SJSA1 (cell line): ENCODE data around the gene GTPBP10. TPM values are rescaled to one million over a fixed set of nuclear protein-coding genes. Genes with fewer than 3 reads are reported as not detected.

Experiments used
- DNase-seq, 2 experiments: peaks; one replicate each; pipeline ENCODE4 v3.0.0-alpha.2; 2015 to 2020; ENCODE audit warnings: low spot score in 2 of 2, low read depth in 1 of 2
- H3K27ac ChIP-seq: fragments of 250-450 bp; sonication (Bioruptor Pico); 2 replicates; pipeline ENCODE4 v1.5.1; 2020; ENCODE audit warnings: mild to moderate bottlenecking, moderate library complexity
- H3K27me3 ChIP-seq: fragments of 250-450 bp; sonication (Bioruptor Pico); replicated peaks from 2 replicates; pipeline ENCODE4 v1.5.1; 2020; ENCODE audit warnings: mild to moderate bottlenecking, moderate library complexity
- H3K36me3 ChIP-seq: fragments of 250-450 bp; sonication (Bioruptor Pico); 2 replicates; pipeline ENCODE4 v1.5.1; 2020; ENCODE audit warnings: mild to moderate bottlenecking
- H3K4me1 ChIP-seq: fragments of 250-450 bp; sonication (Bioruptor Pico); replicated peaks from 2 replicates; pipeline ENCODE4 v1.6.1; 2021; ENCODE audit warnings: mild to moderate bottlenecking
- H3K4me3 ChIP-seq: fragments of 250-450 bp; sonication (Bioruptor Pico); 2 replicates; pipeline ENCODE4 v1.5.1; 2020; ENCODE audit warnings: mild to moderate bottlenecking
- H3K9me3 ChIP-seq: fragments of 250-450 bp; sonication (Bioruptor Pico); replicated peaks from 2 replicates; pipeline ENCODE4 v1.5.1; 2020; ENCODE audit warnings: mild to moderate bottlenecking
- total RNA-seq: library from RNA; depleted of rRNA; stranded (reverse); fragments of >200 nt; shearing (Covaris generic); gene quantifications from 2 replicates; pipeline ENCODE4 v1.2.3, GENCODE V29; 2014; rRNA removed

GTPBP10 gene
- total RNA-seq, 1 experiment from 2014 or later, result 15.2 TPM

- no peak overlapping the region for H3K27ac ChIP-seq
- no peak for DNase-seq
- no peaks in the 10 kb centered on the region for H3K4me1 ChIP-seq
- H3K9me3 ChIP-seq, result no peaks in the 10 kb centered on the region
- no peaks in the 10 kb centered on the region for H3K27me3 ChIP-seq
- H3K4me3 ChIP-seq, result no peak overlapping the region
- no peaks in the 10 kb centered on the region for H3K36me3 ChIP-seq
Measured at GRCh38 chr7:90430614-90431460, 84.3 kb downstream of the GTPBP10 start.

GRCh38 chr7:90432752-90433151, 86.2 kb downstream of the GTPBP10 start:
- no peak for DNase-seq
- H3K4me3 ChIP-seq, result no peak overlapping the region
- H3K4me1 ChIP-seq, result no peaks in the 10 kb centered on the region
- no peak overlapping the region for H3K27ac ChIP-seq
- no peaks in the 10 kb centered on the region for H3K27me3 ChIP-seq
- H3K36me3 ChIP-seq, result no peaks in the 10 kb centered on the region
- H3K9me3 ChIP-seq, result no peaks in the 10 kb centered on the region

GRCh38 chr7:90433221-90433620, 86.7 kb downstream of the GTPBP10 start:
- H3K9me3 ChIP-seq, result no peaks in the 10 kb centered on the region
- no peaks in the 10 kb centered on the region for H3K36me3 ChIP-seq
- DNase-seq, result no peak
- H3K4me1 ChIP-seq, result no peaks in the 10 kb centered on the region
- H3K4me3 ChIP-seq, result no peak overlapping the region
- no peak overlapping the region for H3K27ac ChIP-seq
- H3K27me3 ChIP-seq, result no peaks in the 10 kb centered on the region

Other genes starting within 250 kb of the GTPBP10 start
- 8.3 and 14.2 TPM in 2 replicates for gene STEAP1, start 192.2 kb upstream of the GTPBP10 start, total RNA-seq
- 2.4 and 3.3 TPM in 2 replicates for gene STEAP2, start 135.0 kb upstream of the GTPBP10 start, total RNA-seq
- gene CFAP69, start 101.5 kb upstream of the GTPBP10 start, total RNA-seq, result 0.21 TPM in 1 of 2 replicates, not detected in the other
- gene FAM237B, start 25.4 kb upstream of the GTPBP10 start, total RNA-seq, result not detected in 2 replicates
- 13.8 and 36.5 TPM in 2 replicates for gene CLDN12, start 56.7 kb downstream of the GTPBP10 start, total RNA-seq
- not detected in 2 replicates for gene PTTG1IP2, start 122.9 kb downstream of the GTPBP10 start, total RNA-seq
- 17.9 and 20.8 TPM in 2 replicates for gene CDK14, start 249.6 kb downstream of the GTPBP10 start, total RNA-seq